Coronary artery (tissue), 2 donors: ENCODE measurements around the gene SLC25A21.

Source experiments
- DNase-seq: peaks from one replicate; pipeline ENCODE4 v3.0.0-alpha.2; 2017; ENCODE audit warnings: low spot score
- H3K27ac ChIP-seq, 2 donors: fragments of 200-600 bp; sonication (generic); one replicate each; pipeline ENCODE4 v1.5.1; 2016 to 2019
- H3K4me3 ChIP-seq: fragments of 200-600 bp; sonication (generic); 2 replicates; pipeline ENCODE4 v1.5.1; 2016; ENCODE audit warnings: mild to moderate bottlenecking, moderate library complexity
- TF ChIP-seq, protein P1 (sequence below): fragments of 200-600 bp; sonication (generic); IDR thresholded peaks from one replicate; pipeline ENCODE4 v1.5.1; 2019; ENCODE audit warnings: antibody characterized with exemption

The SLC25A21 gene

DNA sequence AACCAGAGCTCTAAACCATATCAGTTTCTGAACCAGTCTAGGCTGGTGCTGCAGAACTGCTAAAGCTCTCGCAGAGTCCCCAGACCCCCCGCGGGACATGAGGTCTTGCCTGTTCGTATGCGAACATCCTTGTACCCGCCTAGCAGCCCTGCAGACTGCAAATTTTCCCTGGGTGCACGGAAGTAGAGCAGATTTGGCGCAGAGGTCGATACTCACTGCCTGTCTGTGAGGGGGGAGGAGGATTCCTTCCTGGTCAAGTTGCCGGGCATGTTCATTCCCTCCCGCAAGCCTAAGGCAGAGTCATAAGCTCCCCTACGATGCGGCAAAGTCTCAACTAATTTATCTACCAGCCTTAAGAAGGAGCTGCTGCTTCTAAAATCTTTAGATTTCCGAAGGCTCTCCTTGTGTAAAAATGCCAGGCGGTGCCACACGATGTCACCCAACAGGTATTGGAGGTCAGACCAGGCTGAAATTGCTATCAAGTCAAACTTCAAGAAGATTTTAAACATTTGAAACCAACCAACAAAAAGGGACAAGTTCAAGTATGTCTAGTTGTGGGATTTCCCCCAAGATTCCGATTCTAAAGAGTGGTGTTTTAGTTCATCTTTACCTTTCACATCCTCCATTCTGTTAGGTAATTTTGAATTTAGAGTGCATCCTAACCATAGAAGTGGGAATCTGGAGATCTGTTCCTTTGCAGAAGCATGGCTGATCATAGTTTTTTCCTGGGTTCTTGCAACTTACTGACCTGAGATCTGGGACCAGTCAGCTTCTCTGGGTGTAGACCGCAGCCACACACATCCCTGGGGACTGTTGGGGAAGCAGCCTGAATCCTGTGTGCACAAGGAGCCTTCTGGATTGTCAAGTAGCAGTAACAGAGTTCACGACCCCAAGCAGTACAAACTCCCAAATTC is 512.3 kb downstream of the SLC25A21 start:
- Histone ChIP-seq H3K4me3 (no peak overlapping the region), H3K27ac (no peak overlapping the region)
- TF ChIP-seq, protein P1, sequence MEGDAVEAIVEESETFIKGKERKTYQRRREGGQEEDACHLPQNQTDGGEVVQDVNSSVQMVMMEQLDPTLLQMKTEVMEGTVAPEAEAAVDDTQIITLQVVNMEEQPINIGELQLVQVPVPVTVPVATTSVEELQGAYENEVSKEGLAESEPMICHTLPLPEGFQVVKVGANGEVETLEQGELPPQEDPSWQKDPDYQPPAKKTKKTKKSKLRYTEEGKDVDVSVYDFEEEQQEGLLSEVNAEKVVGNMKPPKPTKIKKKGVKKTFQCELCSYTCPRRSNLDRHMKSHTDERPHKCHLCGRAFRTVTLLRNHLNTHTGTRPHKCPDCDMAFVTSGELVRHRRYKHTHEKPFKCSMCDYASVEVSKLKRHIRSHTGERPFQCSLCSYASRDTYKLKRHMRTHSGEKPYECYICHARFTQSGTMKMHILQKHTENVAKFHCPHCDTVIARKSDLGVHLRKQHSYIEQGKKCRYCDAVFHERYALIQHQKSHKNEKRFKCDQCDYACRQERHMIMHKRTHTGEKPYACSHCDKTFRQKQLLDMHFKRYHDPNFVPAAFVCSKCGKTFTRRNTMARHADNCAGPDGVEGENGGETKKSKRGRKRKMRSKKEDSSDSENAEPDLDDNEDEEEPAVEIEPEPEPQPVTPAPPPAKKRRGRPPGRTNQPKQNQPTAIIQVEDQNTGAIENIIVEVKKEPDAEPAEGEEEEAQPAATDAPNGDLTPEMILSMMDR: no peak
- no peak for DNase-seq

DNA sequence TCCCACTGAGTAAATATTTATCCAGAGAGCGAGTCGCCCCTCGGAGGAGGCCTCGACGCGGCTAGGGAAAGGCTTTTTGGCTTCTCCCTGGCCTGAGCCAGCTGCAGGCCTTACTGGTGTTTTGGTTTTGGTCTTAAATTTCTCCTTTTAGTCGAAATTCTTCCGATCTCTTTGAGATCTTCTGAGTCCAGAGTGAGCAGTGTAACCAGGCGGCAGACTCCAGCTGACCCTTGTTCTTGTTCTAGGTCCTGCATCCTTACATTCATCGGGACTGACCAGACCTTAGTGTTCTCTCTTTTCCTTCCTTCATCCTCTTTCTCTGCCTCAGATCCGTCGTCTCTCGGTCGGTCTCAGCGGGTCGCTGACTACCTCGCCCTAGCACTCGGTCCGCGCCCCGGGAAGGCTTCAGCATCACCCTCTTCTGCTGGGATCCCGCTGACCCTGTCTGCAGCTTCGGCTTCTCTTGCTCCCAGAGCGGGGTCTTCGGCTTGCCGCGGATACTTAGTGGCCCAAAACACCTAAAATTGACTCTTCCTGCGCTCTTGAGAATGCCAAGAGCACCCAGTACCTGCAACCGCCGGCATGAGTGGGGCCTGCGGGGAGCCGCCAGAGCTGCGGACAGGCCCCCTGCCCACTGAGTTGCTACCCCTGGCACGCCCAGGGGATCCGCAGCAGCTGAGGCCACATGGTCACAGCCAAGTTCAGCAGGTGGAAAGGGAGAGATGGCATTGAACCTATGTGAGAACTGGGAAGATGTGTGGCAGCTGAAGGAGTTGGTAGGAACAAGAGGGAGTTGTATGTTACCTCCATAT is 513.2 kb downstream of the SLC25A21 start:
- TF ChIP-seq, protein P1: no peak

DNA sequence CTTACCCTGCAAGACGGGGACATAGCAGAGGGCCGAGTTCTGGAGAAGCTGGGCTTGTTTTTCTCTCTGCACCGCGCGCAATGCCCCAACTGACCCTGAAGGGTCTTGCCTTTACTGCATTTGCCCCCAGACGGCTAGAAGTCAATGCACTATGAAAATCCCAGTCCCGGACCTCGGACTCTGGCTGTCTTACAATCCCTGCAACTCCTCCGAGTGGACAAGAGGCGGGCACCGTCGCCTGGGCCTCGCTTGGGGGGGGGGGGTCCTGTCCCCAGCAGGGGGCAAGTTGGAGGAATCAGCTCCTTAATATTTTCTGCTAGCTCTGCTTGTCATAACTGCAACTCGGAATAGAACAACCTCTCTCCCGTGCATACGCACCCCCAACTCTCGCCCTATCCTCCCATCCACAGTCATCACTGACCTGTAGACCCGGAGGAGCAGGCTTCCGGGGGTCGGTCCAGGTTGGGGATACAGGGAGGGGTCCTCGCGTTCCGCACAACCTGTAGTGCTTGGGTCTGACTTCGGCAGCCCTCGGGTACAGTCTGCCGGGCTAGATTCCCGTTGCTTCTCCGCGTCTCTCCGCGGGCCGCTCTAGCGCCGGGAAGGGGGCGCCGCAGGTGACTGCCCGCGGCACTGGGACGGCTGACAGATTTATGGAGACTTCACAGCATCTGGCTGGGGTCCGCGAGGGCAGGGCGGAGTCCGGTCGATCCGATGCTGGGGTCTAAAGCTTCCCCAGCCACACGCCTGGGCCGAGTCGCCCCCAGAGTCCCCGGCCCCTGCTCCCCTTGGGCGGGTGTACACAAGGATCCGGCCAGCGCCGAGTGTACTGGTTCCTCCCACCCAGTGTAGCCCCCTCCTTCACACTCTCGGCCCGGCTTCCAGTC is 514.0 kb downstream of the SLC25A21 start:
- TF ChIP-seq, protein P1: no peak
- DNase-seq: no peak
- Histone ChIP-seq H3K4me3 (peak overlapping the region; percentile 55), H3K27ac (no peak overlapping the region)

More for the DNA sequence above, 513.2 kb downstream of the SLC25A21 start:
- peak overlapping the region; percentile 23 for H3K4me3 ChIP-seq
- H3K27ac ChIP-seq: no peak overlapping the region
- DNase-seq: no peak

DNA sequence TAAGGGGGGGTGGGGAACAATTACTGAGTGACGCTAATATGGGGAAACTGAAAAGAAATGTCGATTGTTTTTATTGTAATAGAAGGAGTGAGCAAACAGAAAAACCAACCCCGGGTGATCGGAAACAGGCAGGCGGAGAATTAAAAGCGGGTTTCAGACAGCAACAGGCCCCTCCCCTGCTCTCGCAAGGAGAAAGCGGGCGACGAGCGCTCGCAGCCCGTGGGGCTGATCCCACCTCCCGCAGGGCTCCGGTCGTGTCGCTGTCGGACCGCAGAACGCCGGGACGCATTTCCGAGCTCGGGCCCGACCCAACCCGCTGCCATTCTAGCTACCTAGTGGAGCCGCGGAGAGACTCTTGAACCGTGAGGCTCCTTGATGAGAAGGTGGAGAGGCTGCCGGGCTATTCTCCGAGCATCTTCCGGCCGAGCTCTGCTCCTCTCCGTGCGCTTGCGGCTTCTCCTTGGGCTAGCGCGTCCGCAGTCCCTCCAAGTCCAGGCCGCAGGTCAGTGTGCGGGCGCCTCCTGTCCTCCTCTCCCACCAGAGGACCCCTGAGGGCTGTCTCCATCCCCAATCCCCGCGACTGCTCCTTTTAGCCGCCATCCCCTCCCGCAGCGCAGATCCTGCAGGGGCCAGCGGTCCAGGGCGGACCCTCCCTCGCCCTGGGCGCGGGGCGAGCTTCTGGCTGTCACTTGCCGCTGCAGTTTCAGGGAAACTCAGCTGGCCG is 514.8 kb downstream of the SLC25A21 start:
- no peak overlapping the region for H3K27ac ChIP-seq
- peak overlapping the region; percentile 55 for H3K4me3 ChIP-seq
- no peak for DNase-seq
- TF ChIP-seq, protein P1: no peak

DNA sequence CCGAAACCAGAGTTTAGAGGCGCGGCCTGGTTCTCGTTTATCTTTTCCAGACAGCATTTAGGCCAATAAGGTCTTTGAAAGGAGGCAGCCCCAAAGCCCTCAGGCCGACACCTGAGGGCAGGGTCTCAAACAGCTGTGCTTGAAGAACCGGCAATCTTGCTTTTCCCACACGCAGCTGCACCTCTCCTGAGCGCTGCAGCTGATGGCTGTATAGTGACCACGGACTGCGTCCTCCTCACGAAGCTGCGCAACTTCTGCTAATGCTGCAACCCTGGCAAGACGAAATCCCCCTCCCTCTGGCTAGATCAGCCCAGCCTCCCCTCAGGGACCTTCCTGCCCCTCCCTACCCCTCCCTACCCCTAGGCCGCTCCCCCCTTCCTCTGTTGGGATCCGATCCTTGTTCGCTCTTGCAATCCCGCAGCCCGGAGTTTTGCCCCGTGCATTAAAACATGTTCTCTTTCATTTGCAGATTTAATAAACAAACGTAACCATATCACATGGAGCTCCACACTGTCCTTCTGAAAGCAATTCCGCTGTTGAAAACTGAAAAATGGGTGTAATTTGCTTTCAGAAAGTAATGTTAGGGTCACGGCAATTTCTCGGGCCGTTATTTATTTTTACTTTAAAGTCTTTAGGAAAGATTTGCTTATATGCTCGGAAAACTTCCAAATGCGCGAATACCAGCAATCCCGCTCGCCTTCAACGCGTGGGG is 515.6 kb downstream of the SLC25A21 start:
- TF ChIP-seq, protein P1: no peak
- Histone ChIP-seq H3K4me3 (peak overlapping the region; percentile 55), H3K27ac (no peak overlapping the region)
- no peak for DNase-seq
